Neural crest cell (in vitro differentiated cells): ENCODE results near the gene POLD3. TPM values are rescaled to one million over a fixed set of nuclear protein-coding genes. Genes with fewer than 3 reads are reported as not detected.
"Not testable (repeated sequence)": the region's sequence is repeated elsewhere in the genome, so short reads cannot be mapped to it uniquely, and the experiment has no call there.

Source experiments
- DNase-seq: peaks from one replicate; pipeline ENCODE4 v3.0.0; 2021; ENCODE audit warnings: low read depth, mixed read lengths, low spot score
- H3K27ac Mint-ChIP-seq: one replicate; pipeline ENCODE4 v1.8.0; 2021; ENCODE audit warnings: mild to moderate bottlenecking, mixed read lengths; ENCODE audit not compliant: unreplicated experiment
- H3K27me3 Mint-ChIP-seq: 2 replicates; pipeline ENCODE4 v1.8.0; 2021; ENCODE audit warnings: low read depth, mild to moderate bottlenecking, mixed read lengths
- H3K36me3 Mint-ChIP-seq: 2 replicates; pipeline ENCODE4 v1.8.0; 2021; ENCODE audit warnings: low read depth, mild to moderate bottlenecking, mixed read lengths
- H3K4me1 Mint-ChIP-seq: 2 replicates; pipeline ENCODE4 v1.8.0; 2021; ENCODE audit warnings: mixed read lengths
- H3K4me3 Mint-ChIP-seq: one replicate; pipeline ENCODE4 v1.8.0; 2021; ENCODE audit warnings: mild to moderate bottlenecking, mixed read lengths
- H3K9me3 Mint-ChIP-seq: 2 replicates; pipeline ENCODE4 v1.8.0; 2021; ENCODE audit warnings: mixed read lengths
- CTCF ChIP-seq: fragments of 200-600 bp; sonication (generic); conservative IDR thresholded peaks from 2 replicates; pipeline ENCODE4 v1.5.0; 2021; ENCODE audit warnings: antibody characterized with exemption, mild to moderate bottlenecking
- total RNA-seq: library from RNA; stranded (reverse); gene quantifications from 2 replicates; pipeline ENCODE4 v1.2.1, GENCODE V29; 2021

POLD3 gene
- total RNA-seq, 1 donor from 2014 or later = 46.3 TPM

DNA sequence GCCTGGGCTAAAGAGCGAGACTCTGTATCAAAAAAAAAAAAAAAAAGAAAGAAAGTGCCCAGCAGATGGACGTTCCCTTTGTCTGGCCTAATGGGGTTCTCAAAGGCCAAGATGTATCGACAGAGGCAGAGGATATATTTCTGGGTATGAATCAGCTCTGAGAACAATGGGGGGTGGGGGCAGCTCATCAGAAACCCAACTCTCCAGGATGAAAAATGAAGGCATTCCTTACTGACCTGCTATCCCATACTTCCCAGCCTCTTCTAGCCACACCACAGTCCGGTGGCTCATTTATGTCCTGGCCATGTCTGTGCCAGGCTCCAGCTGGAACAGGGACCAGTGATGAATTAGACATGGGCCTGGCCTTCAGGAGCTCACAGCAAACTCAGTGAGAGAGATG is 15.2 kb upstream of the POLD3 start:
- Mint-ChIP-seq H3K4me1 (peaks cover 5% of the 10 kb centered on the region), H3K9me3 (no peaks in the 10 kb centered on the region), H3K36me3 (no peaks in the 10 kb centered on the region), H3K27ac (no peak overlapping the region), H3K4me3 (no peak overlapping the region), H3K27me3 (no peaks in the 10 kb centered on the region)
- no peak for DNase-seq
- TF ChIP-seq CTCF = no peak

GRCh38 chr11:74577624-74578396 is 14.6 kb upstream of the POLD3 start:
- no peak for DNase-seq
- Mint-ChIP-seq H3K4me1 (peaks cover 5% of the 10 kb centered on the region), H3K9me3 (no peaks in the 10 kb centered on the region), H3K27ac (no peak overlapping the region), H3K4me3 (no peak overlapping the region), H3K36me3 (no peaks in the 10 kb centered on the region), H3K27me3 (no peaks in the 10 kb centered on the region)
- TF ChIP-seq CTCF = no peak

DNA sequence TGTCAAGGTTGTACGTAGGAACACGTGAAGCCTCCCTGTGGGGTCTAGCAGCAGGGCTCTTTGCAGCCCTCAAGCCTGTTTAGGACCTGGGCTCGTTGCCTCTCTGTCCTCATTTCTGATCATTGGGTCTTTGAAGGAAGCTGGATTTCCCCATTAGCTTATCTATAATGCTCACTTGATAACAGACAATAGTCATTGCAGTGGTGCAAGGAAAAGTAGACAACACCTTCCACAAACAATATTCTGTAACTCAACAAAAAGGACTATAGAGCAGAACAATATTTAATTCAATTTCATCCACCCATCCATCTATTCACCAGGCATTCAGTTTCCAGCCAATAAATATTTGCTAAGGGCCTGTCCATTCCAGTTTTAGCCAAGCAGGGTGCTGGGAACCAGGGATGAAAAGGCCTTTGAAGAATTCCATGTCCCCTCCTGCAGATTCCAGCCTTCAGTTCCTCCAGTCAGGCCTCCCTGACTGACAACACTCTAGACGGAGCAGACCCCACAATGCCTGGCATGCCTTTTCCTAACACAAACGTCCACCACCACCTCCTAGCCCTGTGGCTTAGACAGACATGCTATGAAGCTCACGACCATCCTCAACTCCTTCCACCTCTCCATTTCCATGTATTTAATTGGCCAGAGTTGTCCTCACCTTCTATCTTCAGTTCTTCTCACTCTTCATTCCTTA is 12.7 kb upstream of the POLD3 start:
- Mint-ChIP-seq H3K36me3 (no peaks in the 10 kb centered on the region), H3K9me3 (no peaks in the 10 kb centered on the region), H3K27me3 (no peaks in the 10 kb centered on the region), H3K4me1 (peaks cover 5% of the 10 kb centered on the region), H3K27ac (no peak overlapping the region), H3K4me3 (no peak overlapping the region)
- TF ChIP-seq CTCF = no peak
- DNase-seq = no peak

- Mint-ChIP-seq H3K4me1 (peaks cover 5% of the 10 kb centered on the region), H3K27me3 (no peaks in the 10 kb centered on the region), H3K36me3 (no peaks in the 10 kb centered on the region), H3K27ac (no peak overlapping the region), H3K9me3 (no peaks in the 10 kb centered on the region), H3K4me3 (no peak overlapping the region)
- no peak for TF ChIP-seq CTCF
- DNase-seq = no peak
These were observed 10.3 kb upstream of the POLD3 start for GRCh38 chr11:74581954-74582547.

DNA sequence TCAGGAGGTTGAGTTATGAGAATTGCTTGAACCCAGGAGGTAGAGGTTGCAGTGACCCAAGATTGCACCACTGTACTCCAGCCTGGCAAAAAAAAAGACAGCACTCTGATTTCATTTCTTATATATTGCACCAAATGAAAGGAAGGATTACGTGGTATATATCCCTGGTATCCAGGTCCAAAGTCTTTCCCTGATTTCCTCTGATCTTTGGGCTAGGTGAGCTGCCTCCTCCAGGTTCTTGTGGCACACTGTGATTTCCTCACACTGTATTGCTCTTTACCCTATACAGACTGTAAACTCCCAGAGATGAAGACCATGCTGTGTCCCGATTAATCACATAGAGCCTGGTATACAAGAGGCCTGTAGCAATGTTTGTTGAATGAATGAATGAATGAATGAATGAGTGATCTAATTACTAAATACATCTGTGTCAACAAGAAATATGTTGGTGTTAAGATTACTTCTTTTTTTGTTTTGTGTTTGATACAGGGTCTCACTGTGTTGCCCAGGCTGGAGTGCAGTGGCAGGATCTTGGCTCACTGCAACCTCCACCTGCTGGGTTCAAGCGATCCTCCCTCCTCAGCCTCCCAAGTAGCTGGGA is 9.3 kb upstream of the POLD3 start:
- H3K4me3 Mint-ChIP-seq = no peak overlapping the region
- DNase-seq = no peak
- no peaks in the 10 kb centered on the region for H3K36me3 Mint-ChIP-seq
- H3K4me1 Mint-ChIP-seq = no peaks in the 10 kb centered on the region
- no peak for TF ChIP-seq CTCF
- H3K27me3 Mint-ChIP-seq = no peaks in the 10 kb centered on the region
- peak overlapping the region; percentile 67 for H3K27ac Mint-ChIP-seq
- no peaks in the 10 kb centered on the region for H3K9me3 Mint-ChIP-seq

DNA sequence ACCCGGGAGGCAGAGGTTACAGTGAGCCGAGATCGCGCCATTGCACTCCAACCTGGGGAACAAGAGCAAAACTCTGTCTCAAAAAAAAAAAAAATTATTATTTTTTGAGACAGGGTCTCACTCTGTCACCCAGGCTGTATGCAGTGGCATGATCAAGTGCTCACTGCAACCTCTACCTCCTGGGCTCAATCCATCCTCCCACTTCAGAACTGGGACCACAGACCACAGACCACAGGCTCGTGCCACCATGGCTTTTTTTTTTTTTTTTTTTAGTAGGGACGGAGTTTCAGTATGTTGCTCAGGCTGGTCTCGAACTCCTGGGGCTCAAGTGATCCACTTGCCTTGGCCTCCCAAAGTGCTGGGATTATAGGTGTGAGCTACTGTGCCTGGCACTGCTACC is 1.9 kb upstream of the POLD3 start:
- not testable (repeated sequence) for DNase-seq, H3K4me3 Mint-ChIP-seq, H3K9me3 Mint-ChIP-seq, H3K27ac Mint-ChIP-seq, H3K36me3 Mint-ChIP-seq, H3K27me3 Mint-ChIP-seq
- peaks cover 30% of the 10 kb centered on the region for H3K4me1 Mint-ChIP-seq
